NCI-H187 (cell line): ENCODE data around the gene CLSTN3.
"Not testable (repeated sequence)": the region's sequence is repeated elsewhere in the genome, so short reads cannot be mapped to it uniquely, and the experiment has no call there.

Source experiments
- DNase-seq, 2 experiments: peaks; one replicate each; lab custom pipeline; 2025; lab: John Stamatoyannopoulos, UW

CLSTN3 gene

GRCh38 chr12:7150356-7150755 lies 20.2 kb downstream of the CLSTN3 start:
- DNase-seq: no peak

- no peak for DNase-seq
These were observed 20.7 kb downstream of the CLSTN3 start for GRCh38 chr12:7150841-7151240.

- no peak for DNase-seq
These were observed 21.4 kb downstream of the CLSTN3 start for GRCh38 chr12:7151532-7151931.

GRCh38 chr12:7152818-7153217 lies 22.6 kb downstream of the CLSTN3 start:
- no peak for DNase-seq

GRCh38 chr12:7154042-7154441 lies 23.9 kb downstream of the CLSTN3 start:
- peak; percentile 15 to 66 for DNase-seq

GRCh38 chr12:7154901-7155470 lies 24.8 kb downstream of the CLSTN3 start:
- no peak for DNase-seq

- peak; percentile 33 to 46 for DNase-seq
These were observed 25.4 kb downstream of the CLSTN3 start for GRCh38 chr12:7155471-7156034.

- DNase-seq: no peak
These were observed 26.4 kb downstream of the CLSTN3 start for GRCh38 chr12:7156259-7157197.

GRCh38 chr12:7157391-7157790 lies 27.2 kb downstream of the CLSTN3 start:
- DNase-seq: no peak

GRCh38 chr12:7158781-7159609 lies 28.8 kb downstream of the CLSTN3 start:
- DNase-seq: no peak

- DNase-seq: no peak
These were observed 30.0 kb downstream of the CLSTN3 start for GRCh38 chr12:7160183-7160582.

- DNase-seq: no peak
These were observed 31.2 kb downstream of the CLSTN3 start for GRCh38 chr12:7161327-7161726.

GRCh38 chr12:7161811-7162210 lies 31.6 kb downstream of the CLSTN3 start:
- no peak for DNase-seq

- peak; percentile 26 to 67 for DNase-seq
These were observed 32.5 kb downstream of the CLSTN3 start for GRCh38 chr12:7162691-7163114.

- no peak for DNase-seq
These were observed 39.8 kb downstream of the CLSTN3 start for GRCh38 chr12:7169951-7170350.

GRCh38 chr12:7171854-7172253 lies 41.7 kb downstream of the CLSTN3 start:
- no peak for DNase-seq

- DNase-seq: no peak
These were observed 45.3 kb downstream of the CLSTN3 start for GRCh38 chr12:7175493-7175892.

- DNase-seq: no peak
These were observed 46.4 kb downstream of the CLSTN3 start for GRCh38 chr12:7176595-7176994.

GRCh38 chr12:7178481-7178880 lies 48.3 kb downstream of the CLSTN3 start:
- no peak for DNase-seq

- no peak for DNase-seq
These were observed 50.5 kb downstream of the CLSTN3 start for GRCh38 chr12:7180685-7181084.

GRCh38 chr12:7186058-7186457 lies 55.9 kb downstream of the CLSTN3 start:
- DNase-seq: not testable (repeated sequence)
